CD8-positive, alpha-beta memory T cell (primary cell): ENCODE measurements around the gene ARX. TPM values are rescaled to one million over a fixed set of nuclear protein-coding genes. Genes with fewer than 3 reads are reported as not detected.

Source experiments
- CTCF ChIA-PET: fragments of 350-600 bp; sonication (Branson Sonifier 250); formaldehyde crosslinking; loops from one replicate; lab custom pipeline; 2021; ENCODE audit warnings: antibody characterized with exemption; lab: Charles Lee
- POLR2A ChIA-PET: fragments of 350-600 bp; sonication (Branson Sonifier 250); formaldehyde crosslinking; loops from one replicate; lab custom pipeline; 2021; ENCODE audit warnings: antibody characterized with exemption; lab: Charles Lee
- DNase-seq, 5 donors: peaks; one replicate each; pipeline versions ENCODE4 v3.0.0 to v3.0.0-alpha.2; 2020 to 2022; ENCODE audit warnings: mixed read lengths in 1 of 5
- H3K27ac ChIP-seq: one replicate; pipeline ENCODE4 v1.7.0; 2013; ENCODE audit warnings: low read depth, mild to moderate bottlenecking, low read length, moderate library complexity
- H3K27me3 ChIP-seq: 2 replicates; pipeline ENCODE4 v1.7.0; 2013; ENCODE audit warnings: low read length, mild to moderate bottlenecking; ENCODE audit not compliant: insufficient read depth, poor library complexity, severe bottlenecking
- H3K36me3 ChIP-seq: 2 replicates; pipeline ENCODE4 v1.7.0; 2013; ENCODE audit warnings: mild to moderate bottlenecking, low read length, moderate library complexity; ENCODE audit not compliant: insufficient read depth
- H3K4me1 ChIP-seq: 2 replicates; pipeline ENCODE4 v1.7.0; 2013; ENCODE audit warnings: mild to moderate bottlenecking, low read length, moderate library complexity; ENCODE audit not compliant: insufficient read depth
- H3K4me3 ChIP-seq: 2 replicates; pipeline ENCODE4 v1.7.0; 2013; ENCODE audit warnings: mild to moderate bottlenecking, low read length
- H3K9me3 ChIP-seq: 2 replicates; pipeline ENCODE4 v1.7.0; 2013; ENCODE audit warnings: mild to moderate bottlenecking, low read length
- H3K27ac Mint-ChIP-seq, 8 donors: one replicate each; pipeline ENCODE4 v1.8.0; 2020 to 2021; ENCODE audit warnings: mixed read lengths in 8 of 8, mild to moderate bottlenecking in 6 of 8, inconsistent platforms in 3 of 8, moderate library complexity in 3 of 8
- H3K27me3 Mint-ChIP-seq, 2 donors: one replicate each; pipeline ENCODE4 v1.8.0; 2020 to 2021; ENCODE audit warnings: mixed read lengths in 2 of 2, mild to moderate bottlenecking in 1 of 2, moderate library complexity in 1 of 2
- H3K36me3 Mint-ChIP-seq, 3 donors: one replicate each; pipeline ENCODE4 v1.8.0; 2020 to 2021; ENCODE audit warnings: mixed read lengths in 3 of 3, inconsistent platforms in 1 of 3, mild to moderate bottlenecking in 1 of 3
- H3K4me1 Mint-ChIP-seq, 3 donors: one replicate each; pipeline ENCODE4 v1.8.0; 2020 to 2021; ENCODE audit warnings: mixed read lengths in 3 of 3, inconsistent platforms in 1 of 3, mild to moderate bottlenecking in 1 of 3
- H3K4me3 Mint-ChIP-seq, 7 donors: one replicate each; pipeline ENCODE4 v1.8.0; 2020 to 2021; ENCODE audit warnings: mixed read lengths in 7 of 7, mild to moderate bottlenecking in 6 of 7, moderate library complexity in 4 of 7, inconsistent platforms in 2 of 7
- H3K9me3 Mint-ChIP-seq, 5 donors: one replicate each; pipeline ENCODE4 v1.8.0; 2020 to 2022; ENCODE audit warnings: mixed read lengths in 5 of 5, mild to moderate bottlenecking in 3 of 5, moderate library complexity in 2 of 5, inconsistent platforms in 1 of 5
- polyA plus RNA-seq: library from polyadenylated mRNA; unstranded; fragments of 300-500 nt; fragmentation: Illumina TruSeq; gene quantifications from one replicate; pipeline ENCODE4 v1.2.3, GENCODE V29; 2021
- total RNA-seq, 2 experiments: library from RNA; stranded (reverse); gene quantifications; one replicate each; pipeline ENCODE4 v1.2.3, GENCODE V29; 2021

ARX gene
- total and polyA plus RNA-seq, 3 experiments from 2014 or later, result not detected

- Histone ChIP-seq H3K4me1 (no peaks in the 10 kb centered on the region), H3K36me3 (no peaks in the 10 kb centered on the region), H3K27ac (no peak overlapping the region), H3K9me3 (no peaks in the 10 kb centered on the region), H3K4me3 (no peak overlapping the region), H3K27me3 (no peaks in the 10 kb centered on the region)
- Mint-ChIP-seq H3K36me3 (no peaks in the 10 kb centered on the region), H3K9me3 (no peaks in the 10 kb centered on the region), H3K4me1 (no peaks in the 10 kb centered on the region), H3K27ac (no peak overlapping the region), H3K4me3 (no peak overlapping the region), H3K27me3 (peaks cover 0 to 6% of the 10 kb centered on the region in 2 donors)
- CTCF ChIA-PET, result no interaction called here
- POLR2A ChIA-PET, result no interaction called here
- no peak for DNase-seq
Measured at GRCh38 chrX:25034889-25035288, 19.1 kb upstream of the ARX start.

DNA sequence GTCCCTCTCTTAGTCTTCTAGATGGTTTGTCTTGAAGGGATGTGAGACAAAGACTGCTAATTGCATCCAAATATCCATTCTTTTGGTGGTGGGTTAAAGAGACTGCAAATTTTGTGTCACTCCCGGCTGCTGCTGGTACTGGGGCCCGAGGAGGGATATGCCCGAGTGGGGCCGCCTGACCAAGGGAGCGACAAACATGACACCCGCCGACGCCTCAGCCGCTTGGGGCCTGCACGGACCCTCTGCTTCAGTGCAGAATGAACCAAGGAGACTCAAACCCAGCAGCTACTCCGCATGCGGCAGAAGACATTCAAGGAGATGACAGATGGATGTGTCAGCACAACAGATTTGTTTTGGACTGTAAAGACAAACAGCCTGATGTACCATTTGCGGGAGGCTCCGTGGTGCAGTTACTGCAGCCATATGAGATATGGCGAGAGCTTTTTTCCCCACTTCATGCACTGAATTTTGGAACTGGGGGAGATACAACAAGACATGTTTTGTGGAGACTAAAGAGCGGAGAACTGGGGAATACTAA, 13.6 kb upstream of the ARX start:
- H3K27me3 Mint-ChIP-seq, result peaks cover 18 to 28% of the 10 kb centered on the region in 2 donors
- no peaks in the 10 kb centered on the region for H3K4me1 ChIP-seq
- H3K9me3 ChIP-seq, result no peaks in the 10 kb centered on the region
- H3K9me3 Mint-ChIP-seq, result peaks cover 0 to 2% (median 0%) of the 10 kb centered on the region in 5 donors
- H3K27ac Mint-ChIP-seq, result no peak overlapping the region
- POLR2A ChIA-PET, result interaction anchor here (0.5 kb wide), 1 partner anchor 1007 kb away, joined by 3 read pairs; no protein-coding TSS in a partner anchor
- H3K4me1 Mint-ChIP-seq, result no peaks in the 10 kb centered on the region
- H3K27ac ChIP-seq, result no peak overlapping the region
- no peaks in the 10 kb centered on the region for H3K27me3 ChIP-seq
- no peak overlapping the region for H3K4me3 ChIP-seq
- no peak for DNase-seq
- CTCF ChIA-PET, result no interaction called here
- H3K36me3 Mint-ChIP-seq, result no peaks in the 10 kb centered on the region
- no peak overlapping the region for H3K4me3 Mint-ChIP-seq
- no peaks in the 10 kb centered on the region for H3K36me3 ChIP-seq

GRCh38 chrX:25028726-25029125, 13.0 kb upstream of the ARX start:
- Mint-ChIP-seq H3K4me1 (peaks cover 0 to under 1% (median 0%) of the 10 kb centered on the region in 3 donors), H3K9me3 (peaks cover 0 to 2% (median 0%) of the 10 kb centered on the region in 5 donors), H3K36me3 (no peaks in the 10 kb centered on the region), H3K27me3 (peaks cover 21 to 34% of the 10 kb centered on the region in 2 donors), H3K27ac (no peak overlapping the region), H3K4me3 (no peak overlapping the region)
- DNase-seq, result no peak
- Histone ChIP-seq H3K4me3 (no peak overlapping the region), H3K27me3 (no peaks in the 10 kb centered on the region), H3K9me3 (no peaks in the 10 kb centered on the region), H3K36me3 (no peaks in the 10 kb centered on the region), H3K4me1 (no peaks in the 10 kb centered on the region), H3K27ac (no peak overlapping the region)
- CTCF ChIA-PET, result no interaction called here
- POLR2A ChIA-PET, result interaction anchor here (0.5 kb wide), 1 partner anchor 1006 kb away, joined by 3 read pairs; no protein-coding TSS in a partner anchor

- H3K4me3 ChIP-seq, result no peak overlapping the region
- H3K36me3 ChIP-seq, result no peaks in the 10 kb centered on the region
- no peak overlapping the region for H3K4me3 Mint-ChIP-seq
- peaks cover 6 to 19% (median 16%) of the 10 kb centered on the region in 3 donors for H3K4me1 Mint-ChIP-seq
- H3K27me3 Mint-ChIP-seq, result peaks cover 37 to 52% of the 10 kb centered on the region in 2 donors
- H3K36me3 Mint-ChIP-seq, result no peaks in the 10 kb centered on the region
- no peak for DNase-seq
- peaks cover 0 to 4% (median 0%) of the 10 kb centered on the region in 5 donors for H3K9me3 Mint-ChIP-seq
- no peak overlapping the region for H3K27ac ChIP-seq
- ChIA-PET CTCF (no interaction called here), POLR2A (no interaction called here)
- H3K27me3 ChIP-seq, result peaks cover 1% of the 10 kb centered on the region
- H3K9me3 ChIP-seq, result no peaks in the 10 kb centered on the region
- no peaks in the 10 kb centered on the region for H3K4me1 ChIP-seq
- H3K27ac Mint-ChIP-seq, result no peak overlapping the region
Measured at GRCh38 chrX:25026576-25026975, 10.8 kb upstream of the ARX start.

DNA sequence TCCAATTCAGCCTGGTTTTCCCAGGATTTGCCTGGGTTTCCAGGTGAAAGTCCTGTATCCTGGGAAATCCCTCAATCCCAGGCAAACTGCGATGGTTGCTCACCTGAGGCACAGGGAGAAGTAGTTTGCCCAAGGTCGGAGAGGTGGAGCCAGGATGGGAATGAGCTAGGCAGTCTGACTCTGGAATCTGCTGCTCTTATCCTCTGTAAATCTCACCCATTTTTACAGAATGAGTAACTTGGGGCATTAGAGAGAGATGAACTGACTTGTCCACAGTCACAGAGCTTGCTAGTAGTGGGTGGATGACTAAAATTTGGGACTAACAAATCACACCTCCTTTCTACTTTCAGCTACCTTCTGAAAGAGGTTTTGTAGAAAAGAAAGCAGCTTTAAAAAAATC, 9.8 kb upstream of the ARX start:
- Histone ChIP-seq H3K4me3 (no peak overlapping the region), H3K27ac (no peak overlapping the region), H3K27me3 (peaks cover 7% of the 10 kb centered on the region), H3K9me3 (no peaks in the 10 kb centered on the region), H3K36me3 (no peaks in the 10 kb centered on the region), H3K4me1 (no peaks in the 10 kb centered on the region)
- H3K9me3 Mint-ChIP-seq, result peaks cover 0 to 5% (median 0%) of the 10 kb centered on the region in 5 donors
- CTCF ChIA-PET, result no interaction called here
- no peak for DNase-seq
- no peaks in the 10 kb centered on the region for H3K36me3 Mint-ChIP-seq
- POLR2A ChIA-PET, result no interaction called here
- H3K4me3 Mint-ChIP-seq, result no peak overlapping the region
- peaks cover 12 to 25% (median 22%) of the 10 kb centered on the region in 3 donors for H3K4me1 Mint-ChIP-seq
- peaks cover 44 to 58% of the 10 kb centered on the region in 2 donors for H3K27me3 Mint-ChIP-seq
- no peak overlapping the region for H3K27ac Mint-ChIP-seq

DNA sequence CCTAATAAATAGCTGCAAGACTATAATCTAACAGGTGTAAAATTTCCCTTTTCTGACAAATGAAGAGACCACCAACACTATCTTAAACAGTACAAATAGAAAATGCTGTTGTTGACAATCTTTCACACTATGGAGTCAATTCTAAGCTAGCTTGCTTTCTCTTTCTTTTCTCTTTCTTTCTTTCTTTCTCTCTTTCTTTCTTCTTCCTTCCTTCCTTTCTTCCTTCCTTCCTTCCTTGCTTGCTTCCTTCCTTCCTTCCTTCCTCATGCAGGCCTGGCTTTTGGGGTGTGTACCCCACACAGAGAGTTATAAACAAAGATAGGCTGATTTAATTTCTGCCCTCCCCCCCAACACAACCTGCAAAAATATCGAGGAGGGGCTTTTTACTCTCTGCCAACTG, 8.1 kb upstream of the ARX start:
- Histone ChIP-seq H3K27ac (no peak overlapping the region), H3K36me3 (no peaks in the 10 kb centered on the region), H3K9me3 (no peaks in the 10 kb centered on the region), H3K4me1 (no peaks in the 10 kb centered on the region), H3K4me3 (no peak overlapping the region), H3K27me3 (peaks cover 15% of the 10 kb centered on the region)
- Mint-ChIP-seq H3K36me3 (no peaks in the 10 kb centered on the region), H3K9me3 (peaks cover 0 to 5% (median 2%) of the 10 kb centered on the region in 5 donors), H3K4me1 (peaks cover 14 to 35% (median 31%) of the 10 kb centered on the region in 3 donors), H3K4me3 (peak overlapping the region in 1 of 7 donors; percentile 30), H3K27me3 (peaks cover 59 to 71% of the 10 kb centered on the region in 2 donors), H3K27ac (no peak overlapping the region)
- POLR2A ChIA-PET, result no interaction called here
- DNase-seq, result no peak
- CTCF ChIA-PET, result no interaction called here

GRCh38 chrX:25022499-25023325, 6.9 kb upstream of the ARX start:
- H3K27ac ChIP-seq, result no peak overlapping the region
- Mint-ChIP-seq H3K36me3 (no peaks in the 10 kb centered on the region), H3K27ac (no peak overlapping the region), H3K4me3 (peak overlapping the region in 4 of 7 donors; percentile 37 to 54 (median 40)), H3K27me3 (peaks cover 63 to 70% of the 10 kb centered on the region in 2 donors), H3K4me1 (peaks cover 16 to 36% (median 32%) of the 10 kb centered on the region in 3 donors), H3K9me3 (peaks cover 0 to 7% (median 2%) of the 10 kb centered on the region in 5 donors)
- no peak for DNase-seq
- ChIA-PET POLR2A (no interaction called here), CTCF (interaction anchor here (1.7 kb wide), 1 partner anchor 10 kb away, joined by 5 read pairs; no protein-coding TSS in a partner anchor)
- H3K36me3 ChIP-seq, result no peaks in the 10 kb centered on the region
- H3K9me3 ChIP-seq, result no peaks in the 10 kb centered on the region
- H3K4me1 ChIP-seq, result no peaks in the 10 kb centered on the region
- H3K27me3 ChIP-seq, result peaks cover 15% of the 10 kb centered on the region
- H3K4me3 ChIP-seq, result no peak overlapping the region

- DNase-seq, result peak in 2 of 5 donors; percentile 14 to 18
- Mint-ChIP-seq H3K4me3 (peak overlapping the region in 6 of 7 donors; percentile 11 to 78 (median 56)), H3K4me1 (peaks cover 23 to 46% (median 41%) of the 10 kb centered on the region in 3 donors), H3K27me3 (peaks cover 71 to 75% of the 10 kb centered on the region in 2 donors), H3K9me3 (peaks cover 0 to 13% (median 5%) of the 10 kb centered on the region in 5 donors), H3K27ac (no peak overlapping the region), H3K36me3 (no peaks in the 10 kb centered on the region)
- peaks cover 24% of the 10 kb centered on the region for H3K27me3 ChIP-seq
- no peak overlapping the region for H3K27ac ChIP-seq
- H3K36me3 ChIP-seq, result no peaks in the 10 kb centered on the region
- POLR2A ChIA-PET, result no interaction called here
- peak overlapping the region; percentile 29 for H3K4me3 ChIP-seq
- H3K9me3 ChIP-seq, result no peaks in the 10 kb centered on the region
- H3K4me1 ChIP-seq, result no peaks in the 10 kb centered on the region
- CTCF ChIA-PET, result interaction anchor here (1.0 to 1.7 kb wide), 3 partner anchors 8 to 123 kb away, joined by 3 to 5 read pairs (median 5); no protein-coding TSS in a partner anchor
Measured at GRCh38 chrX:25020905-25021449, 5.2 kb upstream of the ARX start.
